Loucy (cell line): ENCODE data around the gene ATG7.

Experiments used
- H2AFZ ChIP-seq: fragments of 200-600 bp; sonication (generic); 2 replicates; pipeline ENCODE4 v1.6.0; 2016; ENCODE audit warnings: antibody characterized with exemption, mild to moderate bottlenecking, low read length, moderate library complexity
- H3F3A ChIP-seq: fragments of 200-600 bp; 2 replicates; pipeline ENCODE4 v1.6.0; 2016; ENCODE audit warnings: antibody characterized with exemption, low read depth, mild to moderate bottlenecking
- H3K27me3 ChIP-seq: fragments of 200-600 bp; sonication (generic); 2 replicates; pipeline ENCODE4 v1.6.1; 2014; ENCODE audit warnings: low read length, mild to moderate bottlenecking; ENCODE audit not compliant: insufficient read depth, poor library complexity, severe bottlenecking
- H3K36me3 ChIP-seq: fragments of 200-600 bp; sonication (generic); 2 replicates; pipeline ENCODE4 v1.6.1; 2016; ENCODE audit warnings: low read length; ENCODE audit not compliant: insufficient read depth
- H3K4me1 ChIP-seq: fragments of 200-600 bp; sonication (generic); 2 replicates; pipeline ENCODE4 v1.5.1; 2014; ENCODE audit warnings: low read length, mild to moderate bottlenecking; ENCODE audit not compliant: insufficient read depth, poor library complexity, severe bottlenecking
- H3K4me2 ChIP-seq: fragments of 200-600 bp; sonication (generic); 2 replicates; pipeline ENCODE4 v1.6.0; 2014; ENCODE audit warnings: antibody characterized with exemption, low read length, low read depth, mild to moderate bottlenecking; ENCODE audit not compliant: poor library complexity, severe bottlenecking
- H3K4me3 ChIP-seq: fragments of 200-600 bp; sonication (generic); 2 replicates; pipeline ENCODE4 v1.5.1; 2014; ENCODE audit warnings: low read length, mild to moderate bottlenecking, mixed read lengths; ENCODE audit not compliant: poor library complexity, severe bottlenecking
- H3K79me2 ChIP-seq: fragments of 200-600 bp; sonication (generic); 2 replicates; pipeline ENCODE4 v1.6.1; 2014; ENCODE audit warnings: low read length; ENCODE audit not compliant: insufficient read depth
- H3K9ac ChIP-seq: fragments of 200-600 bp; sonication (generic); 2 replicates; pipeline ENCODE4 v1.6.0; 2014; ENCODE audit warnings: mild to moderate bottlenecking, low read depth, low read length, moderate library complexity; ENCODE audit not compliant: poor library complexity, severe bottlenecking
- H3K9me2 ChIP-seq: fragments of 200-600 bp; sonication (generic); replicated peaks from 2 replicates; pipeline ENCODE4 v1.6.1; 2016; ENCODE audit warnings: low read depth, low read length, mixed read lengths
- H3K9me3 ChIP-seq: fragments of 200-600 bp; sonication (generic); 2 replicates; pipeline ENCODE4 v1.6.1; 2014; ENCODE audit warnings: mild to moderate bottlenecking, antibody characterized with exemption, low read length, low read depth; ENCODE audit not compliant: insufficient read depth
- H4K20me1 ChIP-seq: fragments of 200-600 bp; sonication (generic); 2 replicates; pipeline ENCODE4 v1.6.0; 2014; ENCODE audit warnings: antibody characterized with exemption, low read length, mild to moderate bottlenecking; ENCODE audit not compliant: insufficient read depth, poor library complexity, severe bottlenecking
- CTCF ChIP-seq: fragments of 200-600 bp; sonication (generic); conservative IDR thresholded peaks from 2 replicates; pipeline ENCODE4 v1.5.1; 2014; ENCODE audit warnings: mild to moderate bottlenecking, antibody characterized with exemption, low read length
- EZH2phosphoT487 ChIP-seq: fragments of 200-600 bp; IDR thresholded peaks from 2 replicates; pipeline ENCODE4 v1.6.1; 2018; ENCODE audit warnings: antibody characterized with exemption, mild to moderate bottlenecking, moderate library complexity, borderline replicate concordance

The ATG7 gene

GRCh38 chr3:11574981-11575669 is 302.9 kb downstream of the ATG7 start:
- Histone ChIP-seq H3K4me1 (no peaks in the 10 kb centered on the region), H3K4me3 (no peak overlapping the region), H3K9ac (no peak overlapping the region), H3K9me2 (no peaks in the 10 kb centered on the region), H2AFZ (no peak overlapping the region), H3K36me3 (peaks cover 71% of the 10 kb centered on the region; the same call in 1 of the 2 replicates), H3K4me2 (no peak overlapping the region), H3K27me3 (no peaks in the 10 kb centered on the region), H3F3A (no peaks in the 10 kb centered on the region), H3K9me3 (no peaks in the 10 kb centered on the region), H3K79me2 (peaks cover 98% of the 10 kb centered on the region), H4K20me1 (peaks cover 91% of the 10 kb centered on the region)
- TF ChIP-seq CTCF, result no peak
- no peak for TF ChIP-seq EZH2phosphoT487

- Histone ChIP-seq H3K9me3 (no peaks in the 10 kb centered on the region), H3K4me1 (no peaks in the 10 kb centered on the region), H3K27me3 (no peaks in the 10 kb centered on the region), H3K9me2 (no peaks in the 10 kb centered on the region), H3K4me2 (no peak overlapping the region), H2AFZ (no peak overlapping the region), H3F3A (no peaks in the 10 kb centered on the region), H3K4me3 (no peak overlapping the region), H3K9ac (no peak overlapping the region), H4K20me1 (peaks cover 91% of the 10 kb centered on the region), H3K79me2 (peaks cover 98% of the 10 kb centered on the region), H3K36me3 (peaks cover 71% of the 10 kb centered on the region; the same call in 1 of the 2 replicates)
- TF ChIP-seq EZH2phosphoT487 (no peak), CTCF (no peak)
Measured at GRCh38 chr3:11575677-11576076, 303.5 kb downstream of the ATG7 start.

GRCh38 chr3:11576453-11576852 is 304.3 kb downstream of the ATG7 start:
- no peaks in the 10 kb centered on the region for H3K9me2 ChIP-seq
- no peak overlapping the region for H3K9ac ChIP-seq
- no peaks in the 10 kb centered on the region for H3F3A ChIP-seq
- H3K4me2 ChIP-seq, result no peak overlapping the region
- H3K4me3 ChIP-seq, result no peak overlapping the region
- H3K36me3 ChIP-seq, result peaks cover 69% of the 10 kb centered on the region; the same call in 1 of the 2 replicates
- peaks cover 91% of the 10 kb centered on the region for H4K20me1 ChIP-seq
- H3K79me2 ChIP-seq, result peaks cover 98% of the 10 kb centered on the region
- no peaks in the 10 kb centered on the region for H3K27me3 ChIP-seq
- H2AFZ ChIP-seq, result no peak overlapping the region
- no peaks in the 10 kb centered on the region for H3K4me1 ChIP-seq
- TF ChIP-seq EZH2phosphoT487 (no peak), CTCF (no peak)
- H3K9me3 ChIP-seq, result no peaks in the 10 kb centered on the region
